Measurements from ENCODE around the gene RFX2. TPM values are rescaled to one million over a fixed set of nuclear protein-coding genes. Genes with fewer than 3 reads are reported as not detected.
"Not testable (repeated sequence)": the region's sequence is repeated elsewhere in the genome, so short reads cannot be mapped to it uniquely, and the experiment has no call there.

The RFX2 gene
- total and polyA plus RNA-seq, 12 donors: 2.3 to 10.4 (median 4.6) TPM

- Histone ChIP-seq H3K4me3 (no peak overlapping the region), H3K9me3 (replicated peaks in 1 of 3) (no peaks in the 10 kb centered on the region), H3K4me1 (replicated peaks in 1 of 2) (peaks cover 68 to 86% of the 10 kb centered on the region in 2 donors), H3K36me3 (replicated peaks in 1 of 2) (no peaks in the 10 kb centered on the region), H3K27ac (peak overlapping the region in 2 of 5 donors; percentile 93 to 94), H3K27me3 (no peaks in the 10 kb centered on the region)
- 90 to 95% (median 93%) methylated on average over 4 to 7 of the region's 7 CpGs for WGBS, 4 donors
- no peak for DNase-seq
- TF ChIP-seq CTCF (IDR thresholded peaks at IDR 0.05) (no peak), POLR2A (IDR thresholded peaks at IDR 0.05) (no peak)
- intact Hi-C loops (cut with DNase I): no loop called here
Measured at GRCh38 chr19:5963855-5964254, 146.4 kb downstream of the RFX2 start.

- H3K36me3 ChIP-seq (replicated peaks in 1 of 2); H3K27me3 ChIP-seq; H3K4me3 ChIP-seq; H3K9me3 ChIP-seq (replicated peaks in 1 of 3); intact Hi-C loops (cut with DNase I); DNase-seq: not testable (repeated sequence)
- peak overlapping the region in 3 of 5 donors; percentile 82 to 94 (median 93) for H3K27ac ChIP-seq
- 88 to 93% (median 90%) methylated on average over 6 of the region's 6 CpGs for WGBS, 4 donors
- H3K4me1 ChIP-seq (replicated peaks in 1 of 2): peaks cover 62 to 86% of the 10 kb centered on the region in 2 donors
Measured at GRCh38 chr19:5963259-5963658, 147.0 kb downstream of the RFX2 start.

- Histone ChIP-seq H3K27ac (peak overlapping the region; percentile 21 to 94 (median 82)), H3K4me3 (peak overlapping the region in 1 of 4 donors; percentile 21), H3K9me3 (replicated peaks in 1 of 3) (no peaks in the 10 kb centered on the region), H3K4me1 (replicated peaks in 1 of 2) (peaks cover 58 to 86% of the 10 kb centered on the region in 2 donors), H3K36me3 (replicated peaks in 1 of 2) (no peaks in the 10 kb centered on the region), H3K27me3 (no peaks in the 10 kb centered on the region)
- 27 to 41% (median 31%) methylated on average over 25 to 29 of the region's 29 CpGs for WGBS, 4 donors
- DNase-seq: peak; percentile 55 to 78 (median 66)
- TF ChIP-seq CTCF (IDR thresholded peaks at IDR 0.05) (no peak), POLR2A (IDR thresholded peaks at IDR 0.05) (peak in 1 of 2 donors; percentile 46)
- intact Hi-C loops (cut with DNase I): no loop called here
Measured at GRCh38 chr19:5961969-5962945, 148.0 kb downstream of the RFX2 start.

- H3K9me3 ChIP-seq (replicated peaks in 1 of 3); H3K36me3 ChIP-seq (replicated peaks in 1 of 2); DNase-seq; H3K27me3 ChIP-seq; intact Hi-C loops (cut with DNase I): not testable (repeated sequence)
- 47 to 68% (median 63%) methylated on average over 5 to 6 of the region's 6 CpGs for WGBS, 4 donors
- Histone ChIP-seq H3K4me1 (replicated peaks in 1 of 2) (peaks cover 60 to 86% of the 10 kb centered on the region in 2 donors), H3K4me3 (peak overlapping the region in 1 of 4 donors; percentile 21), H3K27ac (peak overlapping the region; percentile 21 to 94 (median 82))
Measured at GRCh38 chr19:5961641-5961968, 148.7 kb downstream of the RFX2 start.
